NCI-H2196 treated with DMSO at 0.1 percent for 48 hours (cell line): ENCODE measurements around the gene TRAK1.
"Not testable (repeated sequence)": the region's sequence is repeated elsewhere in the genome, so short reads cannot be mapped to it uniquely, and the experiment has no call there.

Experiments used
- DNase-seq: peaks from one replicate; lab custom pipeline; 2025; ENCODE audit not compliant: unreplicated experiment; lab: John Stamatoyannopoulos, UW

The TRAK1 gene, protein sequence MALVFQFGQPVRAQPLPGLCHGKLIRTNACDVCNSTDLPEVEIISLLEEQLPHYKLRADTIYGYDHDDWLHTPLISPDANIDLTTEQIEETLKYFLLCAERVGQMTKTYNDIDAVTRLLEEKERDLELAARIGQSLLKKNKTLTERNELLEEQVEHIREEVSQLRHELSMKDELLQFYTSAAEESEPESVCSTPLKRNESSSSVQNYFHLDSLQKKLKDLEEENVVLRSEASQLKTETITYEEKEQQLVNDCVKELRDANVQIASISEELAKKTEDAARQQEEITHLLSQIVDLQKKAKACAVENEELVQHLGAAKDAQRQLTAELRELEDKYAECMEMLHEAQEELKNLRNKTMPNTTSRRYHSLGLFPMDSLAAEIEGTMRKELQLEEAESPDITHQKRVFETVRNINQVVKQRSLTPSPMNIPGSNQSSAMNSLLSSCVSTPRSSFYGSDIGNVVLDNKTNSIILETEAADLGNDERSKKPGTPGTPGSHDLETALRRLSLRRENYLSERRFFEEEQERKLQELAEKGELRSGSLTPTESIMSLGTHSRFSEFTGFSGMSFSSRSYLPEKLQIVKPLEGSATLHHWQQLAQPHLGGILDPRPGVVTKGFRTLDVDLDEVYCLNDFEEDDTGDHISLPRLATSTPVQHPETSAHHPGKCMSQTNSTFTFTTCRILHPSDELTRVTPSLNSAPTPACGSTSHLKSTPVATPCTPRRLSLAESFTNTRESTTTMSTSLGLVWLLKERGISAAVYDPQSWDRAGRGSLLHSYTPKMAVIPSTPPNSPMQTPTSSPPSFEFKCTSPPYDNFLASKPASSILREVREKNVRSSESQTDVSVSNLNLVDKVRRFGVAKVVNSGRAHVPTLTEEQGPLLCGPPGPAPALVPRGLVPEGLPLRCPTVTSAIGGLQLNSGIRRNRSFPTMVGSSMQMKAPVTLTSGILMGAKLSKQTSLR

GRCh38 chr3:42090973-42091731 lies at the start of gene TRAK1:
TRAK1 (plus strand) TSS chr3:42091357; CDS start chr3:42091470, 113 bp downstream.
- no peak for DNase-seq

- DNase-seq, result no peak
Observed at GRCh38 chr3:42042747-42043098, 48.4 kb upstream of the TRAK1 start.

- DNase-seq, result no peak
Observed at GRCh38 chr3:42043099-42043813, 47.9 kb upstream of the TRAK1 start.

DNA sequence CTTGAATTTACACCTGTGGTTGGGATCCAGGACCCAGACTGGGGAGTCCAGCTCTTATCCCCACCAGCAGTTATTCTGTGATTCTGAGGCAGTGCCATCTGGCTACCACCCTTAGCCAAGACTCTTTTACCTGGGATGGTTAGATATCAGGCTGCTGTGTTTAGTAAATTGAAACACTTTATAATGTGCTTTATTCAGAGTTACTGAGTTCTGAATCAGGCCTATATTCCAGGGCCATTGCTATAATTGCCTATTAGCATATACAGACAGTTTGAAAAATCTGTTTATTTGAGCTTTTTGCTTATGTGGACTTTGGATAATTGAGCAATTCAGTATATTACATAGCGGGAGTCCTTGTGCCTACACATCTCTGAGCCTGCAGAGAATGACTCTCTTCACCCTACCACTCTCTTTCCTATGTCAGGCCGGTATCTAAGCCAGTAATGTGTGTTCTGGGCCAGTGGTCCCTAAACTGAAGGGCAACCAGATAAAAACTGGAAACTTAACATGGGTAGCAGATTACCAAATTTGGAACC lies 45.4 kb upstream of the TRAK1 start:
- no peak for DNase-seq

DNA sequence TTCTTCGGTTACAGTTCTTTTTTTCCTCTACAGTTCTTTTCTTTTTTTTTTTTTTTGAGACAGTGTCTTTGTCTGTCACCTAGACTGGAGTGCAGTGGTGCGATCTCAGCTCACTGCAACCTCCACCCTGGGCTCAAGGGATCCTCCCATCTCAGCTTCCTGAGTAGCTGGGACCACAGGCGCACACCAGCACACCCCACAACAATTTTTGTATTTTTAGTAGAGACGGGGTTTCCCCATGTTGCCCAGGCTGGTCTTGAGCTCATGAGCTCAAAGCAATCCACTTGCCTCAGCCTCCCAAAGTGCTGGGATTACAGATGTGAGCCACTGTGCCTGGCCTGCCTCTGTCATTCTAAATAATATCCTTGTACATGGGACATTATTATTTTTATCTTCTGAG lies 42.6 kb upstream of the TRAK1 start:
- DNase-seq, result not testable (repeated sequence)

DNA sequence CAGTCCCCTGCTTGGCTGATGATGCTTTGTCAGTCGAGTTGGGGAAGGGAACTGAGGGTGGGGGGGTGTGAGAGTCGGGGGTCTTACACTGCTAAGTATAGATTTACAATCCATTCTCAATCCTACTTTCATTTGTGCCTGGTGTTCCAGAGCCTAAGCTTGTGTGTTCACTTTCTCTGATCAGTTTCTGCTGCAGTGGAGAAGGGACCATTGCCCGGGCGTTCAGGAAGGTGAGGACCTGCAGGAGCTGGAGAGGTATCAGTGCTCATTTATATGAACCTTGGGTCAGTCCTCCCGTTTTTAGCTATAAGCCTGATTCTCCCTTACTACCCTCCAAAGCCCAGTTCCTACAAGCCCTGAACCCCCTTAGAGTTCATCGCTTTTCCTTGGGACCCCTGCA lies 41.0 kb upstream of the TRAK1 start:
- no peak for DNase-seq

DNA sequence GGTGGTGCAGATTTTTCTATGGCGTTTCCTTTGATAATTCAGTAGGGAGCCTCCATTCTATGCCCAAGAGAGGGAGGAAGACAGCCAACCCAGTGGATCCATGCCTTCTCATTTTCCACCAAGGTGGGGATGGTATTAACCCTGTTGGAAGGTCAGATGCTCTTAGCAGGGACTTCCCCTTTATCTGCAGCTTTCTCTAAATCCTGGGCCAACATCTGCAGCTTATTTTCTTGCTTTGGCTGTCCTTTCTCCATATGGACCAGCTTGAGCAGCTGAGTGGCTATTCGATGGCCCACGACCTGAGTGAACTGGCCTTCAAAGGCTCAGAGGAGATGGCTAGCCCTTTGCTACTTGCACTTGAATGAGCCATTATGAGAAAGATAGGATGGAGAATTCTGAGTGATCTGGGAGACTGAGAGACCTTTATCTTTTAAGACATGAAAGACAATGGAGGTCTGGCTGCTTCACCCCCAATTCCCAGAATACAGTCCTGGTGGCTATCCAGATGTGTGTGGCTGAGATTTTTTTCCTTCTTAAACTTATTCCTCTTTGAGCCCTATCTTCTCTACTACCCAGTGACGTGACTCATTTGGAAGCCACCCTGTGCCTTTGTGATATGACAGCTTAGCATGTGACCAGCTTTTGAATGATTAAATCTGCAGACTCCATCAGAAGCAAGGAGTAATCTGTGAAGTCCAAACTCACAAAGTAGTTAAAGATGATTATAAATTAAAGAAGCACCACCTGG lies 39.6 kb upstream of the TRAK1 start:
- DNase-seq, result no peak

DNA sequence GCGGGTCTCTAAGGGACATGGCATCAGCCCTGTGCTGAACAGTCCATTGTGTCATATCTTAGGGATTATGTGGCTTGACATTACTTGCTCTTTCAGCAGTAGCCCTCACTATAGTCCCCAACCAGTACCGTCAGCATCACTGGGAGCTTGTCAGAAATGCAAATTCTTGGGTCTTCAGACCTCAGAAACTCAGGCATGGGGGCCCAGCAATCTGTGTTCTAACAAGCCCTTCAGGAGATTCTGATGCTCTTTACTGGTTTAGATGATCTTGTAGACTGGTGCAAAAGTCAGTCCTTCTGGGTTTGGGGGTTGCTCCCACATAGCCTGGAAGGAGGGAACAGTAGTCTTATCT lies 39.0 kb upstream of the TRAK1 start:
- no peak for DNase-seq

GRCh38 chr3:42052484-42053351 lies 38.4 kb upstream of the TRAK1 start:
- DNase-seq, result no peak

GRCh38 chr3:42053476-42053875 lies 37.7 kb upstream of the TRAK1 start:
- no peak for DNase-seq

- no peak for DNase-seq
Observed at GRCh38 chr3:42055291-42055690, 35.9 kb upstream of the TRAK1 start.

GRCh38 chr3:42056840-42057239 lies 34.3 kb upstream of the TRAK1 start:
- DNase-seq, result no peak

DNA sequence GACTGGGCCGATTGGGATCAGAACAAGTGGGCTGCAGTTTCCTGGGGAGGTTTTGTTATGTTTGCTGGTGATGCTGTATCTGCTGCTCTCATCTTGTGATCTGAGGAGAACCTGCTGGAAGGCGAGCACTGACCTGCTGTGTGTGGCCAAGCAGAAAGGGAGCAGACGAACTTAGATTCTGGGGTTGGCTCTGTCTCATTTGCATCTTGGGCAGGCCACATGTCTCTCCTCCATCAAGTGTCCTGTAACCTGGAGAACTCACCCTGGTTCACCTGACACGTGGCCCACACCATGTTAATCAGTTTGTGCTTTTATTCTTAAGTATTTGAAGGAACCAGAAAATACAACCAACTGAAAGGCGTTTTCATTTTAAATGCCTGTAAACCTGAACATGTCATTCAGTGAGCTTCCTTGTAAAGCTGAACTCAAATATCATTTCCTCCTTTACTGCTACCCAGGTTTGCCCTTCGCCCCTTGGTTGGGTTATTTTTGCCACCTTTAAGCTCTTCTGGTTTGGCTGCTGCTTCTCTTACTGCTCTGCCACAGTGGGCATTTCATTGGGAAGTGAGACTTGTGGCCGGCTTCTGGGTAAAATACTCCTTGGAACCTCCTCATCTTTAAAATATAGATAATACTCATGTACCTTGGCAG lies 33.5 kb upstream of the TRAK1 start:
- DNase-seq, result no peak

- no peak for DNase-seq
Observed at GRCh38 chr3:42061025-42061712, 30.0 kb upstream of the TRAK1 start.

GRCh38 chr3:42061713-42062380 lies 29.3 kb upstream of the TRAK1 start:
- DNase-seq, result no peak

DNA sequence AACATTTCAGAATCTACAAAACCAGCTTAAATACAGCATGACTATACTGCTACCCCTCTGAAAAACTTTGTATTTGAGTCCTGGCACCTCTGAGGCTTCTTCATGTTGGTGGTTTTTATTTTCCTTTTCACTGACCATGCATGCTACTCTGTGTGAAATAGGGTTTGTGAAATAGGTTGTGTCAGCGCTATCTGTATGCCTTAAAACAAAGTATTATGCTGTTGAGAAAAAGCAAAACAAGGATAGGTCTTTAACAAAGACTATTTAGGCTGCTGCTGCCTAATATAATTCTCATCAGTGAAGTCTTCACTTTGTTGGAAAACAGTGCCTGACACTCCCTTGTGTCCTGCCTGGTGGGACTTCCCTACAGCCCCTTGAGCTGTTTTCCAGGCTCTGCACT lies 28.7 kb upstream of the TRAK1 start:
- DNase-seq, result no peak

GRCh38 chr3:42063888-42064287 lies 27.3 kb upstream of the TRAK1 start:
- DNase-seq, result no peak
